GM21619 (cell line): ENCODE results near the gene AUH.
"Not testable (repeated sequence)": the region's sequence is repeated elsewhere in the genome, so short reads cannot be mapped to it uniquely, and the experiment has no call there.

Source experiments
- ATAC-seq: cut with Tn5 transposase; IDR thresholded peaks from one replicate; pipeline ENCODE4 v1.9.1; 2021; ENCODE audit not compliant: unreplicated experiment

Gene AUH

DNA sequence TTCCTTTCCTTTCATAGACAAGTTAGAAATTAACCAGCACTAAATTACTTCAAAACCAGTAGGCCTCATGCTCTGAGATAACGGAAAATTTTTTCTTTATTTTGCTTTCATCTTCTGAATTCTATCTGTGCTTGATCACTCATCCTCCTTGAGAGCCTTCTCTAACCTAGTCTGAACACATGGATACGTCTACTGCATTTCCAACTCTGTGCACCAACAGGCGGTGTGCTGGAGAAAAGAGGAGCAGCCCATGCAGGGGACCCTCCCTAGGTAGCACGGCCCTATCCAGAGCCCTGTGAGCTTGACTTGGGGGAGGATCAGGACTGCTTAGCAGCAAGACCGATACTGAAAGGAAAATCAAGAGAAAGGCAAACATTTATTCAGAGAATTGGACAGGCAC lies 149.8 kb downstream of the AUH start:
- no peak for ATAC-seq

- no peak for ATAC-seq
Measured at GRCh38 chr9:91211414-91211813, 150.3 kb downstream of the AUH start.

DNA sequence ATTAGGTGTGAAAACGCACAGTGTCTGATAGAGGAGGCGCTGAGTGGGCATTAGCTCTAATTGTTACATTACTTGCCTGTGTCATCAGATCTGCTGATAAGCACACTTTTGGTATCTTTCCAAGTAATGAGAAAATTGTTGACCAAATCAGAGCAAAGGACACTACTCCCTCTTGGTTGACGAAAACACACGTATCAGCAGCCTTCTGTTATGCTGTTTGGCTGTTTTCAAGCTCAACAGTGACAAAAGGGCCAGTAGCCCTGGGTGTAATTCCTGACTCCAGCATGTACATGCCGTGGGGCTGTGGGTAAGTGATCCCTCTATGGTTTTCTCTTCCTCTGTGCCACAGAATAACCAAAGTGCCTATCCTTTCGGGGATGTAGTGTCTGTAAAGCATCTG lies 151.4 kb downstream of the AUH start:
- ATAC-seq = no peak

DNA sequence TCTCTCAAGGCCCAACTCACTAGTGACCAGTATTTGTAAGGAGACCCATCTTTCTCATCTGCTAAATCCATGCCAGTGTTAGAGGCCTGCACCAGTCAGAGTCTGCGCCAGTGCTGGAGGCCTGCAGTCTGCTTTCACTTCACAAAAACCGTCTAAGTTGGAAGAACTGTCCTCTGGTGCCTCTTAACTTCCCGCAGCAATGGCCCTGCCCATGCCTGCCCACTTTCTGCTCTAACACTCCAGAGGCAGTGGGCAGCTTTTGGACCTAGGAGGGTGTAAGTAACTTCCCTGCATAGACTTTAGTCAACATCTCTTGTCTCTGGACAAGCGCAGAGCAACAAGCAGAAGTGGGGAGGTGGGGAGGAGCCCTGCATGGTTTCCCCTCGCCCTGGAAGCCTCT lies 152.9 kb downstream of the AUH start:
- no peak for ATAC-seq

DNA sequence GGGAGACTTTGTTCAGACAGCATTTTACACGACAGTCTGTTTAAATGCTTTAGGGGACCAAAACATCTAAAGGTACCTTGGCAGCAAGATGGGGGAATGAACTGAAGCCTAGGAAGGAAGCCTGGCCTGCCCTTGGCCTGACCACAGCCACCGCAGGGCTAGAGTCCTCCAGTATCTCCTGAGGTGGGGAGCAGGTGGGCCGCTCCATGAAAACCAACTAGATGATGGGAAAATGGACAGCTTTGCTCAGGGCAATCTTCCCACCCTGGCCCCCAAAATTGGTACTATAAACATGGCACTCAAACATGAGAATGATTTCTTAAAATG lies 153.3 kb downstream of the AUH start:
- ATAC-seq = no peak

- ATAC-seq = peak; percentile 81
Measured at GRCh38 chr9:91207729-91208418, 153.8 kb downstream of the AUH start.

DNA sequence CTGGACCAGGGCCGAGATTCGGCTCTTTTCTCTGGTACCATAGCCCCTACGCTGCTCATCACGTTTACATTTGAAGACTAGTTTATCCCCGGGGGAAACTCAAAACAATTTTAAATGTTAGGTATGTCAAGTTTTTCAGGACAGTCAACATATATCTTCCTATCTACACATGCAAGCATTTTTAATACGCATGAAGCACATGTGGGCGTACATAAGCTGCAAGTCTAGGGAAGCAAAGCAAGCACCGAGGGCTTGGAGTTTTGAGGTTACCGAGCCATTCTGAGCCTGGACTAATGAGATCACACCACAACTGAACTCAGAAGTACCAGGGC lies 154.4 kb downstream of the AUH start:
- no peak for ATAC-seq

DNA sequence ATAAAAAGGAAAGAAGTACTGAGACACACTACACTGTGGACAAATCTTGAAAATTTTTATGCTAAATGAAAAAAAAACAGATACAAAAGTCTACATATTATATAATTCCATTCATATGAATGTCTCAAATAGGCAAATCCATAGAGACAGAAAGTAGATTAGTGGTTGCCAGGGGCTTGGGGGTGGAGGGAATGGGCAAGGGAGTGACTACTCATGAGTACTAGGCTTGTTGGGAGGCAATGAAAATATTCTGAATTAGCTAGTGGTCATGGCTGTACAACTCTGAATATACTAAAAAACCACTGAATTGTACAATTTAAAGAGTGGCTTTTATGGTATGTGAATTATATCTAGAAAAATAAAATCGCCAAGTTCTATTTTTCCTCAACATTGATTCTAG lies 154.9 kb downstream of the AUH start:
- ATAC-seq = no peak

DNA sequence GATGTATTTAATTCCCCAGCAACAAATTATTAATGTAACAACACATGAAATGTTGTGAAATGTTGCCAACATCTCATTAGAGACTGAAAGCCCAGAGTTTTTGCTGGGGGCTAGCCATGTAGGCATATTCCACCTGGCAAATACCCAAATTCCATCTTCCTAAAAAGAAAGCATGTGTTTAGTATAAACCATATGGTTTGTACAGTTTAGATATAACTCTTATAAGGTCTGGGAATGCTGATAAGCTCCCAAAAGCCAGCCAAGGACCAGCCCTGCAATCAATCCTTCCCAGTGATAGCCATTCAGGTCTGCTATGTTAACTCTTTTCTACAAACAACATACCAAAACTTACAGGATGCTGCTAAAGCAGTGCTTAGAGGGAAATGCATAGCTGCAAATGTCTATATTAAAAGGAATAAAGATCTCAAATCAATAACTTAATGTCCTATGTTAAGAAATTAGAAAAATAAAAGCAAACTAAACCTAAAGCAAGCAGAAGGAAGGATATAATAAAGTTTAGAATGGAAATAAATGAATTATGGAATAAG lies 158.9 kb downstream of the AUH start:
- ATAC-seq = no peak

DNA sequence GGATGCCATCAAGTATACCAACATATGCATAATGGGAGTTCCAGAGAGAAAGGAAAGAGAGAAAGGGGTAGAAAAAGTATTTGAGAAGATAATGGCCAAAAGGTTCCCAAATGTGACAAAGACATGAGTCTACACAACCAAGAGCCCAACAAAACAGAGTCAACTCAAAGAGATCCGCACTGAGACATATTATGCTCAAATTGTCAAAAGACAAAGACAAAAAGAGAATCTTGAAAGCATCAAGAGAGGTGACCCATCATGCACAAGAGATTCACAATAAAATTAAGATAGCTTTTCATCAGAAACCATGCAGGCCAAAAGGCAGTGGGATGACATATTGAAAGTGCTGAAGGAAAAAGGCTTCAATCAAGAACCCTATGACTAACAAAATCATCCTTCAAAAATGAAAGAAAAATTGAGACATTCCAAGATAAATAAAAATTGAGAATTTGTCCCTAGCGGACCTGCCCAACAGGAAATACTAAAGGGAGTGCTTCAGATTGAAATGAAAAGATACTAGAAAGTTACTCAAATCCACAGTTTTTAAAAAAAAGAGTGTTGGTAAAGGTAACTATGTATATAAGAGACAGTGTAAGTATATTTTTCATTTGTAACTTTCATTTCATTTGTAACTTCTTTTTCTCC lies 160.9 kb downstream of the AUH start:
- ATAC-seq = no peak

GRCh38 chr9:91199739-91200497 lies 161.8 kb downstream of the AUH start:
- ATAC-seq = no peak

DNA sequence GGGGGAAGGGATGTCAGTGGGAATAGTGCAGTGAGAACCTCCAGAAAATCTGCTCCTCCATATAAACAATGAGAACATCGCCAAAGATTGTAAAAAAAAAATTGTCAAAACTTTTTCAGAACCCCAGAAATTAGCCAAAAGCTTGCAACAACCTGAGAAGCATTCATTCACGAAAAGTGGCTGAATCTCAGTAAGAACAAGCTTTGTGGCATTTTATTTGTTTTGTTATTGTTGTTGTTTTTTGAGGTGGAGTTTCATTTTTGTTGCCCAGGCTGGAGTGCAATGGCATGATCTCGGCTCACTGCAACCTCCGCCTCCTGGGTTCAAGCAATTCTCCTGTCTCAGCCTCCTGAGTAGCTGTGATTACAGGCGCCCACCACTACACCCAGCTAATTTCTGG lies 162.8 kb downstream of the AUH start:
- ATAC-seq = not testable (repeated sequence)

- ATAC-seq = no peak
Measured at GRCh38 chr9:91198405-91198804, 163.3 kb downstream of the AUH start.

DNA sequence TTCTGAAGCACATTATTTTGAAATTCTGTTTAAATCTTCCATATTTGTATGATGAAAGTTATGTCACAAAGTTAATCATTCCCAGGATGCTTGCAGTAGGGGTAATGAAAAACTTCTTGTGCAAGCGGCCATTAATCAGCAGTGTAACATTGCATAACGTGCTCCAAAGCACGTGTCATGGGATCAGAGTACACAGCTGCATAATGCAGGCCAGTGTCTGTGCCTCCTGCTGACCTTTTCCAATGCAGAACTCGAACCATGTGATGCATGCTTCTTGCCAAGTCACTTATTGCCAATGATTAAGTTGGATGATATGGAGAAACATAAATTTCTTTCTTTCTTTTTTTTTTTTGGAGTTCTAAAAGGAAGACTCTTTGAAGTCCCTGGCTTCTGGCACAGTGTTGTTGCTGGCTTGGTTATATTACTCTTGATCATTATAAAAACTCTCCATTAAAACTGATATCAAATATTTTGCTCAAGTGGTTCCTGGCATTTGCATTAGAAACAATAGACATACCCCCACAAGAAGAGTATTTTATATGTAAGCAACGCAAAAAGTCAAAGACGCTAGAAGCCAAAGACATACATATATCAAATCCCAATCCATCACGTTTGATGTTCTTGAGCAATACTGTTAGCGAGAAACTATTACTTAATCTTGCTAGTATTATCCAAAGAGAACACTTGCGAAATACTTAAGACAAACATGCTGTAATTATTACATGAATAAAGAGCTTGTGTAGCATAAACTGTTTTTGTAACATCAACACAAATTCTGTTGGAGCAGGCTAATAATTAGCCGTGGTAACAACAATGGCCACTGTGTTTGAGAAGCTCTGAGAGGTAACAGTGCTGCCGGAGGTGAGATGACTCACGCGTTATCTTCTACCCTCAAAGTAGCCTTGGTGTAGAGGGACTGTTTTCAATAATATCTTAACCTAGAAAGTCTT lies 164.2 kb downstream of the AUH start:
- no peak for ATAC-seq

GRCh38 chr9:91196103-91196950 lies 165.4 kb downstream of the AUH start:
- no peak for ATAC-seq

- no peak for ATAC-seq
Measured at GRCh38 chr9:91195372-91196012, 166.2 kb downstream of the AUH start.

DNA sequence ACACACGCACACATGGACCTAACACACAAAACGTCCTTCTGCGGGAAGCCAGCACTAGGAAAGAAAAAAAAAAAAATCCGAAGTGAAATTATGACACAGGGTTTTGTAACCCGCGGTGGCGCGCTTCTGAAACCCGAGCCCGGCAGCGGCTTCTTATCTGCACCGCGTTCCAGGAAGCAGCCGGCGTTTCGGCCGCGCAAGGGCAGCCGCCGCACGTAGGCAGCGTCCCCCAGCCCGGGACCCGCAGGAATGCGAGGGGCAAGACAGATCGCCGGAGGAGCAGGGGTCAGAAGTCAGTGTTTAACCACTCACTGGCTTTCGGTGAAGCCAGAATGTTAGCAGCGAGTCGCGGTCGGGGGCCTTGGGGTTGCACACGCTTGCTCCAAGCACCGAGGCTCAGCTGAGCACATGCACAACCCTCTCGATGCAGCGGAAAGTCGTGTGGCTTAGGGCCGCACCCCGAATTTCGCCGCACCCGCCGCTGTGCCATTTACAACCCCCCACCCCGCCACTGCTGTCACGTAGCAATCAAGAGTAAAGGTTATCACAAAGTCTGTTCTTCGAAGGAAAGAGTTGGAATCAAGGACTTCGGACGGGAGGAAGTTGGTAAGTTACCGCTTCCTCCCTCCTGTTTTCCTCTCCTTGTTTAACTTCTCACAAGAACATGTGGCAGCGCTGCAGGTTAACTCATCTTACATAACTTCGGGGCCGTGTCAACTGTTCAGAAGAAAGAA lies 167.9 kb downstream of the AUH start:
- peak; percentile 51 for ATAC-seq

DNA sequence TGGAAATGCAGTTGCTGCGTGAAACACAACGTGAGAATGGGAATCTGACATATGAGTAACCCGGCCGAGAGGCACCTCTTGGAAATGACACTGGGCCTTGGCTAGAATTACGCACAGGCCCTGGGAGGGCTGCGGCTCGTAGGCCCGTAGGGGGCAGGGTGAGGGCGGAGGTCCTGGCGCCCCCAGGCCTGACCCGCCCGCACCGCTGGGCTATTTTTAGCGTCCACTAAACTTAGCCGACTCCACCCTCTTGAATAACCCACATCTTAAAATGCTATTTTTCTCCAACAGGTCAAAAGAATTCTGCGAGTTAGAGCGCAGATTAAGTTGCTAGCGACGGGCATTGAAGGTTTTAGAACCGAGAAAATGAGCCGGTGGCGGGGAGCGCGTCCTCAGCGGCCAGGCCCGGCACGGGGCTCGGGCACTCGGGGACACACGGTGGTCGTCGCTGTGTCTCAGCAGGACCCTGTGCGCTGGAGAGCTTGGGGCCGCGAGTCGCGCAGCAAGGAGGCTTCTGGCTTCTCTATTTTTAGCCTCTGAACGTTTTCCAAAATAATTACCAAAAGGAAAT lies 168.5 kb downstream of the AUH start:
- ATAC-seq = peak; percentile 36
